Measurements from ENCODE around the gene P2RX3.

The P2RX3 gene

DNA sequence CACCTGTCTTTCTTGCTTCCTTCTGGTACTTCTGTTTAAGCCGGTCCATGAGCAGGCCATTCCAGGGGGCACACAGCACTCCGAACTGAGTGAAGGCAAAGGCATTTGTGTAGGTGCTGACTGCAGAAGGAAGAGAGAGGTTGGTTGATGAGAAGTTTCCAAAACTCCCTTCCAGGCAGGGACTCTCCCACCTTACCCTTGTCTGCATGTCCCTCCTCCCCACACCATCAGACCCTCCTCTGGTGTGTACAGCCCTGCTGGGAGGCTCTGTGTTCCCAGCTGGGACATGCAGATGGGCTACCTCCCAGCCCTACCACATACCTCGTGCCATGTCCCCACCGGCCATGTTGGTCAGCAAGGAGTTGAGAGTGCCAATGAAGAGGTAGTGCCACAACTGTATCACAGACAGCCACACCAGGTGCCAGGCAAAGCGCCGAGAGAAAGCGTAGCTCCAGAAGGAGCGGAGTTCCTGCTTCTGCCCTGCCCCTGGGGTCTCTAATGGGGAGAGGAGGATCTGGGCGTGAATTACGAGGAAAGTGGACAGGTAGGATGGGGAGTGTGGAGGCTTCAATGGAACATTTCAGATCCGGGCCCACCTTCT is 76.6 kb downstream of the P2RX3 start:
- no peak overlapping the region for H3K4me3 ChIP-seq (ENCODE audit: low read depth, low read length)

DNA sequence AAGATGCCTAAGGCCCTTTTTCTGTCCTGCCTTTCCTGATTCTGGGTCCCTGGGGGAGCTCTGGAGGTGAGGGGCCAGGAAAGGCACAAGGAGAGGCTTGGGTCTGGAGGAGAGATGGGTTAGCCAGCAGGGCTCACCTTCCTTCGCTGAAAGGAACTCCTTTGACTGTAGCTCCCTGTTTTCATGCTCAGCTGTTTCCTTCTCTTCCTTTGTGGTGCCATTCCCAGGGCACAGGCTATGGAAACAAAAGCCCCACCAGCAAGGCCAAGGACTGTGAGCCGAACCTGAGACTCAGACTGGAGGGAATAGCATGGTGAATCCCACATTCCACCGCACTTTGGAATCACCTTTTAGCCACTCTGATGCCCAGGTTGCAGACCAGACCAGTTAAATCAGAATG is 78.3 kb downstream of the P2RX3 start:
- no peak overlapping the region for H3K4me3 ChIP-seq (ENCODE audit: low read depth, low read length)

DNA sequence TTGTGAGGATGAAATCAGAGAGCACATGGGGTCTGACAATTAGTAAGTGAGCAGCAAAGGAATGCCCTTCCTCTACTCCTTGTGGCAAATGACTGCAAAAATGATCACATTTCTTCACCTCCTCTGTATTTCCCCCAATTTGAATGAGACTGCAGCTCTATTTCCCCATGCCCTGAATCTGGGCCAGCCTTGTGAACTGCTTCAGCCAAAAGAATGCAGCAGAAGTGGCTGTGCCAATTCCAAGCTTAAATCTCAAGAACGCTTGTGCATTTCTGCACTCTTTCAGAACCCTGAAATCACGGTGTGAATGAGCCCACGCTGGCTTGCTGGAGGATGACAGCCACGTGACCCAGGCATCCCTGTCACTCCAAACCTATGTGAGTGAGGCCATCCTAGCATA is 78.9 kb downstream of the P2RX3 start:
- H3K4me3 ChIP-seq (ENCODE audit: low read depth, low read length), result no peak overlapping the region

DNA sequence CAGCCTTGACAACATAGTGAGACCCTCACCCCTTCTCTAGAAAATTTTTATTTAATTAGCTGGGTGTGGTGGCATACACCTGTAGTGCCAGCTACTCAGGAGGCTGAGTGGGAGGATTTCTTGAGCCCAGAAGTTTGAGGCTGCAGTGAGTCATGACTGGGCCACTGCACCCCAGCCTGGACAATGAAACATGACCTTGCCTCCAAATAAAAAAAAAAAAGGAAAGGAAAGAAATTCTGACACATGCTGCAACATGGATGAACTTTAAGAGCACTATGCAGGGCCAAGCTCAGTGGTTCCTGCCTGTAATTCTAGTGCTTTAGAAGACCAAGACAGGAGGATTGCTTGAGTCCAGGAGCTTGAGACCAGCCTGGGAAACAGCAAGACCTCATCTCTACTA is 80.0 kb downstream of the P2RX3 start:
- no peak overlapping the region for H3K4me3 ChIP-seq (ENCODE audit: low read depth, low read length)

DNA sequence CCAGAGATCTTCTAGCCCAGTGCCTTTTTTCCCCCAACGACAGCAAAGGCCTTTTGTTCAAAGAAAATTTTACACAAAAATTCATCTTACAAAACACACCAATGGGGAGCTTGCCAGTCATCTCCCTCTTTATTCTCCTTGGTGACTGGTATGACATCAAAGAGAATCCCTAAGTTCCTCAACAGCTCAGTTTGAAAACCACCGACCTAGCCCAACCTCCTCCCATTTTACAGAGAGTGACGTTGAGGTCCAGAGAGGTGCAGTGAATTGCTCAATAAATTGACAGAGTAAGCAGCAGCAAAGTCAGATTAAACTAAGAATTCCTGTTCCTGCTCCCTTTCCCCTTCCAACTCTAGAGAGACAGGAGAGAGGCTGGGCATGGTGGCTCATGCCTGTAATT is 81.0 kb downstream of the P2RX3 start:
- H3K4me3 ChIP-seq (ENCODE audit: low read depth, low read length), result no peak overlapping the region

DNA sequence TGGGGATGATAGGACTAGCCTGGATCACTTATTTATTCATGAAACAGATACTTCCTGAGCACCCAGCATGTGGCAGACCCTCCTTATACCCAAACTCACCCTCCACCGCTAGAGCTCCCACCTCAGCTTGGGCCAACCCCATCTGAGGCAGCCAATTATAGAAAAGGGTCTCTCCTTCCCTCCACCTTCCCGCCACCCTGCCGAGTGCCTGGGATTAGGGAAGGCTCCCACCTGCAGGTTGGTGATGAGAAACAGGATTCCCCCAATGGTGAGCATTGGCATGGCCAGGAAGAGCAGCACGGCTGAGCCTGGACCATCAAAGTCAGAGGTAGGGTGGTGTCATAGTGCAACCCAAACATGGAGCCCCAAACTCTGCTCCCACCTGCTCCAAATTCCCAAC is 82.9 kb downstream of the P2RX3 start:
- no peak overlapping the region for H3K4me3 ChIP-seq (ENCODE audit: low read depth, low read length)

DNA sequence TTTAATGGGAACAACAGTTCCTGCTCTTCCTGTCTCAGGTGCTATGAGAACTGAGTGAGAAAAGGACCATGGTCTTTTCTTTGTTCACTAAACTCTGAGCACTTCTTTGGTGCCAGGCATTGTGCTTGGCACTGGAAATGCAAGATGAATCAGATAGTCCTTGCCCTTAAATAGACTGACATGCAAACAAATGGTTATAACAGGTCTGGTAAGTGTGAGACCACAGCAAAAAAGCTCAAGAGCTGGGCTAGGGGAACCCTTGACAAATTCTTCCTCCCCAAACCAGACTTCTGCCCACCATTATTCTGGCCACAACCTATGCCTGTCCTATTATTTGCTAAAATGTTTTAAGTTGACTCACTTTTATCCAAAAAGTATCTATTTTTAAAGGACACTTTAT is 83.7 kb downstream of the P2RX3 start:
- no peak overlapping the region for H3K4me3 ChIP-seq (ENCODE audit: low read depth, low read length)

All from iPS-11a (cell line).